Measurements from ENCODE around the gene UGT1A8. TPM values are rescaled to one million over a fixed set of nuclear protein-coding genes. Genes with fewer than 3 reads are reported as not detected.
"Not testable (repeated sequence)": the region's sequence is repeated elsewhere in the genome, so short reads cannot be mapped to it uniquely, and the experiment has no call there.

UGT1A8 gene
- total RNA-seq, 1 donor from 2014 or later = not detected

DNA sequence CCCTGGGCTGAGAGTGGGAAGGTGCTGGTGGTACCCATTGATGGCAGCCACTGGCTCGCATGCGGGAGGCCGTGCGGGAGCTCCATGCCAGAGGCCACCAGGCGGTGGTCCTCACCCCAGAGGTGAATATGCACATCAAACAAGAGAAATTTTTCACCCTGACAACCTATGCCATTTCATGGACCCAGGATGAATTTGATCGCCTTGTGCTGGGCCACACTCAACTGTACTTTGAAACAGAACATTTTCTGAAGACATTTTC, 129.8 kb downstream of the UGT1A8 start:
- Mint-ChIP-seq H3K27me3 (ENCODE audit: unreplicated experiment) (peaks cover 4% of the 10 kb centered on the region), H3K27ac (ENCODE audit: unreplicated experiment) (no peak overlapping the region), H3K36me3 (ENCODE audit: unreplicated experiment) (peaks cover 15% of the 10 kb centered on the region), H3K4me3 (ENCODE audit: unreplicated experiment) (no peak overlapping the region), H3K4me1 (ENCODE audit: low read depth, unreplicated experiment) (no peaks in the 10 kb centered on the region), H3K9me3 (ENCODE audit: unreplicated experiment) (peaks cover 7% of the 10 kb centered on the region)
- TF ChIP-seq CTCF (IDR thresholded peaks at IDR 0.05; ENCODE audit: partially characterized antibody, unreplicated experiment) = no peak
- no peak for DNase-seq

- H3K27me3 Mint-ChIP-seq (ENCODE audit: unreplicated experiment); H3K9me3 Mint-ChIP-seq (ENCODE audit: unreplicated experiment); H3K27ac Mint-ChIP-seq (ENCODE audit: unreplicated experiment); DNase-seq; H3K4me1 Mint-ChIP-seq (ENCODE audit: low read depth, unreplicated experiment); H3K4me3 Mint-ChIP-seq (ENCODE audit: unreplicated experiment): not testable (repeated sequence)
- peaks cover 15% of the 10 kb centered on the region for H3K36me3 Mint-ChIP-seq (ENCODE audit: unreplicated experiment)
Observed at GRCh38 chr2:233750689-233751088, 133.3 kb downstream of the UGT1A8 start.

DNA sequence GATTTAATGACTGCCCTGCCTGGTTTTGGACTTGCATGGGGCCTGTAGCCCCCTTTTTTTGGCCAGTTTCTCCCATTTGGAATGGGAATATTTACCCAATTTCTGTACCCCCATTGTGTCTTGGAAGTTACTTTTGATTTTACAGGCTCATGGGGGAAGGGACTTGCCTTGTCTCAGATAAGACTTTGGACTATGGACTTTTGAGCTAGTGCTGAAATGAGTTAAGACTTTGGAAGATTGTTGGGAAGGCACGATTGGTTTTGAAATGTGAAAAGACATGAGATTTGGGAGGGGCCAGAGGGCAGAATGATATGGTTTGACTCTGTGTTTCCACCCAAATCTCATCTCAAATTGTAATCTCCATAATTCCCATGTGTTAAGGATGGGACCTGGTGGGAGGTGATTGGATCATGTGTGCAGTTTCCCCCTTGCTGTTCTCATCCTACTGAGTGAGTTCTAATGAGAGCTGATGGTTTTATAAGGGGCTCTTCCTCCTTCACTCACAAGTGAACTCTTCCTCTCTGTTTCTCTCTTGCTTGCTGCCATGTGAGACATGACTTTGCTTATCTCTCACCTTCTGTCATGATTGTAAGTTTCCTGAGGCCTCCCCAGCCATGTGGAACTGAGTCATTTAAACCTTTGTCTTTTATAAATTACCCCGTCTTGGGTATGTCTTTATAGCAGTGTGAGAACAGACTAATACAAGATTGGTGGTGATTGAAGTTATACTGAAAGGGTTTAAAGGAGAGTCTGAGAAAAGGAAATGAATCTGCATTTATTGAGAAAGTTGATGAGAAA, 134.0 kb downstream of the UGT1A8 start:
- H3K9me3 Mint-ChIP-seq (ENCODE audit: unreplicated experiment); DNase-seq; H3K27me3 Mint-ChIP-seq (ENCODE audit: unreplicated experiment); H3K4me1 Mint-ChIP-seq (ENCODE audit: low read depth, unreplicated experiment); H3K4me3 Mint-ChIP-seq (ENCODE audit: unreplicated experiment); H3K27ac Mint-ChIP-seq (ENCODE audit: unreplicated experiment): not testable (repeated sequence)
- H3K36me3 Mint-ChIP-seq (ENCODE audit: unreplicated experiment) = peaks cover 15% of the 10 kb centered on the region

DNA sequence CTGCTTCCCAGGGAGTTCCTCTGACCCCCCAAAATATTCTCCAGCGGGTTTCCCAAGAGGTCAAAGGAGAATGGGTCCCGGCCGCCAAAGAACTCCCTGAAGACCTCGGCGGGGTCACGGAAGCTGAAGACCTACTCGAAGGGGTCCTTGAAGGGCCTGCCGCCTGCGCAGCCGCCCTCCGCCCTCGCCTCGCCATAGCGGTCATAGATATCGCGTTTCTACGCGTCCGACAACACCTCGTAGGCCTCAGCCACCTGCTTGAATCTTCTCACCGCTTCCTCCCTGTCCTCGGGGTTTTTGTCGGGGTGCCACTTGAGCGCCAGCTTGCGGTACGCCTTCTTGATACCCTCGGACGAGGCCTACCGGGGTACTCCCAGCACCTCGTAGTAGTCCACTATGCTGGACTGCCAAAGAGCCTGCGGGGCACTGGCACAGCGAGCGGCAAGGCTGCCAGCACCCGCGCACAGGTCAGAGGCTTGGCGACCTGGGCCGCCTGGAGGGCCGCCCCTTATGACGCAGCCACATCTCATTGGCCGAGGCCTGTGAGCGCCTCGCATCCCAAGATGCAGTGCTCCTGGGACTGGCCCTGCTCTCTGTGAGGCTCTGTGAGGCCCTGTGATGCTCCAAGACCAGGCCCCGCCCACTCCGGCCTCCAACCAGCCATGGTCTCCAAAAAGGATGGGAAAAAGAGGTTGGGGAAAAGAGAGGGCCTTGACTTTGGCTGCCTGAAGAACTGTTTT, 137.6 kb downstream of the UGT1A8 start:
- Mint-ChIP-seq H3K4me1 (ENCODE audit: low read depth, unreplicated experiment) (no peaks in the 10 kb centered on the region), H3K36me3 (ENCODE audit: unreplicated experiment) (peaks cover 8% of the 10 kb centered on the region), H3K27ac (ENCODE audit: unreplicated experiment) (no peak overlapping the region), H3K9me3 (ENCODE audit: unreplicated experiment) (peaks cover 2% of the 10 kb centered on the region), H3K4me3 (ENCODE audit: unreplicated experiment) (no peak overlapping the region), H3K27me3 (ENCODE audit: unreplicated experiment) (peaks cover 2% of the 10 kb centered on the region)
- TF ChIP-seq CTCF (IDR thresholded peaks at IDR 0.05; ENCODE audit: partially characterized antibody, unreplicated experiment) = no peak
- no peak for DNase-seq

GRCh38 chr2:233756429-233757081, 139.1 kb downstream of the UGT1A8 start:
- Mint-ChIP-seq H3K4me3 (ENCODE audit: unreplicated experiment) (no peak overlapping the region), H3K27me3 (ENCODE audit: unreplicated experiment) (peaks cover 3% of the 10 kb centered on the region), H3K9me3 (ENCODE audit: unreplicated experiment) (no peaks in the 10 kb centered on the region), H3K4me1 (ENCODE audit: low read depth, unreplicated experiment) (no peaks in the 10 kb centered on the region), H3K27ac (ENCODE audit: unreplicated experiment) (no peak overlapping the region), H3K36me3 (ENCODE audit: unreplicated experiment) (peaks cover 2% of the 10 kb centered on the region)
- DNase-seq = no peak
- no peak for TF ChIP-seq CTCF (IDR thresholded peaks at IDR 0.05; ENCODE audit: partially characterized antibody, unreplicated experiment)

- Mint-ChIP-seq H3K9me3 (ENCODE audit: unreplicated experiment) (no peaks in the 10 kb centered on the region), H3K36me3 (ENCODE audit: unreplicated experiment) (no peaks in the 10 kb centered on the region), H3K4me1 (ENCODE audit: low read depth, unreplicated experiment) (no peaks in the 10 kb centered on the region), H3K27me3 (ENCODE audit: unreplicated experiment) (peaks cover 3% of the 10 kb centered on the region), H3K27ac (ENCODE audit: unreplicated experiment) (no peak overlapping the region), H3K4me3 (ENCODE audit: unreplicated experiment) (no peak overlapping the region)
- TF ChIP-seq CTCF (IDR thresholded peaks at IDR 0.05; ENCODE audit: partially characterized antibody, unreplicated experiment) = no peak
- DNase-seq = no peak
Observed at GRCh38 chr2:233758141-233758540, 140.7 kb downstream of the UGT1A8 start.

Measured in glutamatergic neuron (in vitro differentiated cells).